ENCODE data around the gene KRTAP4-4. TPM values are rescaled to one million over a fixed set of nuclear protein-coding genes. Genes with fewer than 3 reads are reported as not detected.
"Not testable (repeated sequence)": the region's sequence is repeated elsewhere in the genome, so short reads cannot be mapped to it uniquely, and the experiment has no call there.

KRTAP4-4 gene
- not detected for total RNA-seq

- no peak for ATAC-seq
These were observed at the start of gene KRTAP4-4 for GRCh38 chr17:41160648-41161047. Gene KRTAP4-4, minus strand, starts transcription at chr17:41160748. Its CDS starts 57 bp downstream, at chr17:41160691.

GRCh38 chr17:41199421-41200078 is 39.0 kb upstream of the KRTAP4-4 start:
- ATAC-seq, result no peak

GRCh38 chr17:41196068-41196467 is 35.5 kb upstream of the KRTAP4-4 start:
- ATAC-seq, result no peak

GRCh38 chr17:41190328-41190727 is 29.8 kb upstream of the KRTAP4-4 start:
- ATAC-seq, result no peak

DNA sequence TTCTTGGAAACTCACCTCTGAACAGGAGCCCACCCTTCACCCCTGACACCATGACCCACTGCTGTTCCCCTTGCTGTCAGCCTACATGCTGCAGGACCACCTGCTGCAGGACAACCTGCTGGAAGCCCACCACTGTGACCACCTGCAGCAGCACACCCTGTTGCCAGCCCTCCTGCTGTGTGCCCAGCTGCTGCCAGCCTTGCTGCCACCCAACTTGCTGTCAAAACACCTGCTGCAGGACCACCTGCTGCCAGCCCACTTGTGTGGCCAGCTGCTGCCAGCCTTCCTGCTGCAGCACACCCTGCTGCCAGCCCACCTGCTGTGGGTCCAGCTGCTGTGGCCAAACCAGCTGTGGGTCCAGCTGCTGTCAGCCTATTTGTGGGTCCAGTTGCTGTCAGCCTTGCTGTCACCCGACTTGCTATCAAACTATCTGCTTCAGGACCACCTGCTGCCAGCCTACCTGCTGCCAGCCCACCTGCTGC is 29.3 kb upstream of the KRTAP4-4 start, which contains the start of gene KRTAP9-1:
TSS of gene KRTAP9-1 (plus strand) at position 51 of the 482 bp plus-strand sequence. CDS start at position 51, 0 bp downstream.
- ATAC-seq, result not testable (repeated sequence)

DNA sequence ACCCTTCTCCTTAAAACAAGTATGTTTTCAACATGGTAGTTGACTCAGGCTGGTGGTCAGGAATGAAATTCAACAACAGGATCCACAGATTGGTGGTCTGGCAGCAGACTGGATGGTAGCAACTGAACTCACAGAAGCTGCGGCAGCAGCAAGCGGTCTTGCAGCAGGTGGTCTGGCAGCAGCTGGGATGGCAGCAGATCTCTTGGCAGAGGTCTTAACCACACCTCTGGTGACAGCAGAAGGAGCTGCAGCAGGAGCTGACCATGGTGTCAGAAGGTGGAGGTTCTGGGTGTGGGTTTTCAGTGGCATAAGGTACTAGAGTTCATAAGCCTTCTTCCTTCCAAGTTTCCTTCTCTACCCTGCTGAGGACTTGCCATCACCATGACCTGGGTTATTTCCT is 26.3 kb upstream of the KRTAP4-4 start:
- no peak for ATAC-seq

GRCh38 chr17:41185001-41185400 is 24.5 kb upstream of the KRTAP4-4 start:
- ATAC-seq, result no peak

DNA sequence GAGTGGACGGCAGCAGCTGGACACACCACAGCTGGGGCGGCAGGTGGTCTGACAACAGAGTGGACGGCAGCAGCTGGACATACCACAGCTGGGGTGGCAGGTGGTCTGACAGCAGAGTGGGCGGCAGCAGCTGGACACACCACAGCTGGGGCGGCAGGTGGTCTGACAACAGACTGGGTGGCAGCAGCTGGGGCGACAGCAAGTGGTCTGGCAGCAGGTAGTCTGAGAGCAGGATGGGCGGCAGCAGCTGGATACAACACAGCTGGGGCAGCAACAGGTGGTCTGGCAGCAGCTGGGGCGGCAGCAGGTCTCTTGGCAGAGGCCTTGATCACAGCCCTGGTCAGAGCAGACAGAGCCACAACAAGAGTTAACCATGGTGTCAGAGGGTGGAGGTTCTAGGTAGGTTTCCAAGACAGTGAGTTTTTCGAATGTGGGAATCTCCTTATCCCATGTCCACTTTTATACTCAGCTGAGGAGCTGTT is 24.0 kb upstream of the KRTAP4-4 start, which contains the start of gene KRTAP4-1:
TSS of gene KRTAP4-1 (minus strand) at position 432 of the 482 bp plus-strand sequence. CDS start at position 375, 57 bp downstream.
- no peak for ATAC-seq

DNA sequence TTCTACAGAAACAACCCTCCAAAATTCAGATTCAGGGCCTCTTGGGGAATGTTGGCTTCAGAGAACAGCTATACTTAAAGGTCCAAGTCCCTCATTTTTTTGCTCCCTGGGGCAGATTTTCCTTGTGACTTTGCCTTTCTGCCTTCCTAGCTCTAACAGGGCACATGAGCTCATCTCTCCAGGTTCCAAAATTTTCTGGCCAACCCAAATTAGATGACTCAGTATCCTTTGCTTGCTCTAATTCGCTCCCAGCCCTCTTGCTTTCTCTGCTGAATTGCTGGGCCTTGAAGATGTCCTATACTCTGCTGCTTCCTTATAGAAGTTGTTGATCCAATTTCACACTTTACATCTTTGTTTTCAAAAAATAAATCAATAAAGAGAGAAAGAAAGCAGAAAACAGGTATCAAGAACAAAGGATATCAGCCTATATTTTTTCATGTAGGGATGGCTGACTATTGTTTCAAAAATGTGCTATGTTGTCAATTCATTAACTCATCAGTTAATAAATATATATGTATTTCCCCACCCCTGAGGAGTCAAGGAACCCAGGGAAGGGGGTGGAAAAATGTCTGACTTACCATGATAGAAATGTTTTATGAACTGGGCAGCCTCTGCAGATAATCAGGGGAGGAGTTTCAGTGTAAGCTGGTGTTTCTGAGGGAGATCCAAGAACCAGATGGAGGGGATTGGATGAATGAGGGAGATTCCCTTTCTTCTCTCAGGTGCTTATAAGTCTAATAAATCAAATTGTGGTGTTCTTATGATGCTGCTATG is 18.5 kb upstream of the KRTAP4-4 start:
- ATAC-seq, result no peak

DNA sequence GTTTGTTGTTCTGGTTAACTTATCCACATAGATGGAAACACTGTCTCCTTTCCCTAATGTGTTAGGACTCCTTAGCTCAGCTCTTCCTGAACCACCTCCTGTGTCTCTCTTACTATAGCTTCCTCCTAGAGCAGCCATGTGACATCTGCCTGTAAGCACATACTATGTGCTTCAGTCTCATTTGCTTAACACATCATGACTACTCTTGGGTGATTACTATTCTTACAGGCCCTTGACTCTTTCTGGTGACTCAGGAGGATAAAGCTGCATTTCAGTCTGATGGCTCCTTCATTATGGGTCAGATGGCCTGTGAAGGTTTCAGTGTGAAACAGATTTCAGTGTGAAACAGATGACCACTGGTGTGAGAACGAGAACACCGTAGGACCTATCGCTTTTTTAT is 17.8 kb upstream of the KRTAP4-4 start:
- ATAC-seq, result peak; percentile 93

DNA sequence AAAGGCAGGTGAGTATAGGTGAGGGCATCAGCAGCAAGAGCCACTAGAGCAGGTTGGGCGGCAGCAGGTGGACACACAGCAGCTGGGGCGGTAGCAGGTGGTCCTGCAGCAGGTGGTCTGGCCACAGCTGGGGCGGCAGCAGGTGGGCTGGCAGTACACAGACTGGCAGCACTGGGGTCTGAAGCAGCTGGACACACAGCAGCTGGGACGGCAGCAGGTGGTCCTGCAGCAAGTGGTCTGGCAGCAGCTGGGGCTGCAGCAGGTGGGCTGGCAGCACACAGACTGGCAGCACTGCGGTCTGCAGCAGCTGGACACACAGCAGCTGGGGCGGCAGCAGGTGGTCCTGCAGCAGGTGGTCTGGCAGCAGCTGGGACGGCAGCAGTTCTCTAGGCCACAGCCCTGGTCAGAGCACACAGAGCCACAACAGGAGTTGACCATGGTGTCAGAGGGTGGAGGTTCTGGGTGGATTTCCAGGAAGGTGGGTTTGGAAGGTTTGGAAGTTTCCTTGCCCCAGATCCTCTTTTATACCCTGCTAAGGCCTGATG is 17.3 kb upstream of the KRTAP4-4 start, which contains the start of gene KRTAP4-2:
TSS of gene KRTAP4-2 (minus strand) at position 495 of the 545 bp plus-strand sequence. CDS start at position 438, 57 bp downstream.
- ATAC-seq, result no peak

- no peak for ATAC-seq
These were observed 16.3 kb upstream of the KRTAP4-4 start for GRCh38 chr17:41176744-41177387.

- ATAC-seq, result no peak
These were observed 11.3 kb upstream of the KRTAP4-4 start for GRCh38 chr17:41171886-41172285.

DNA sequence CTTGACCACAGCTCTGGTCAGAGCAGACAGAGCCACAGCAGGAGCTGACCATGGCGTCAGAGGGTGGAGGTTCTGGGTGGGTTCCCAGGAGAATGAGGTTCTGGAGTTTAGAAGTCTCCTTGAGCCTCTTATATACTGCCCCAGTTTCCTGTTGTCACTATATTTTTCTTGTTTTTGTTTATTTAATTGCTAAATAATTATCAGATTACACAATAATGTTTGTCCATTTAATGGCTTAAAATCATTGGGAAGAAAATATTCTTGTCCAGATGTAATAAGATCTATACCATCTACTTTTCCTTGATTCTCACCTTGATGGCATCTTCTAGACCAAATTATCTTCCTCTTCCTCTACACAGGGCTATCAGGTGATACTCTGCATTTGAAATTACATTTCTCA is 7.6 kb upstream of the KRTAP4-4 start, which contains the start of gene KRTAP4-3:
TSS of gene KRTAP4-3 (minus strand) at position 101 of the 400 bp plus-strand sequence. CDS start at position 52, 49 bp downstream.
- no peak for ATAC-seq

DNA sequence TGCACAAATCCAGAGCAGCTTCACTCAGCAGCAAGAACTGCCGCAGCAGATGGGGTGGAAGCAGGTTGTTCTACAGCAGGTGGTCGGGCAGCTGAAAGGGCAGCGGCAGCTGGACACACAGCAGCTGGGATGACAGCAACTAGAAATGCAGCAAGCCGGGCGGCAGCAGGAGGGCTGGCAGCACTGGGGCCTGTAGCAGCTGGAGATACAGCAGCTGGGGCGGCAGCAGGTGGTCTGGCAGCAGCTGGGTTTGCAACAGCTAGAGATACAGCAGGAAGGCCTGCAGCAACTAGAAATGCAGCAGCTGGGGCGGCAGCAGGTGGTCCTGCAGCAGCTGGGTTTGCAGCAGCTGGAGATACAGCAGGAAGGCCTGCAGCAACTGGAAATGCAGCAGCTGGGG is 7.0 kb upstream of the KRTAP4-4 start:
- ATAC-seq, result no peak

GRCh38 chr17:41163828-41164227 is 3.3 kb upstream of the KRTAP4-4 start:
- no peak for ATAC-seq

GRCh38 chr17:41160190-41160589 is 358 bp downstream of the KRTAP4-4 start:
- ATAC-seq, result not testable (repeated sequence)

GRCh38 chr17:41153856-41154255 is 6.7 kb downstream of the KRTAP4-4 start:
- no peak for ATAC-seq

- no peak for ATAC-seq
These were observed 9.0 kb downstream of the KRTAP4-4 start for GRCh38 chr17:41151525-41151924.

DNA sequence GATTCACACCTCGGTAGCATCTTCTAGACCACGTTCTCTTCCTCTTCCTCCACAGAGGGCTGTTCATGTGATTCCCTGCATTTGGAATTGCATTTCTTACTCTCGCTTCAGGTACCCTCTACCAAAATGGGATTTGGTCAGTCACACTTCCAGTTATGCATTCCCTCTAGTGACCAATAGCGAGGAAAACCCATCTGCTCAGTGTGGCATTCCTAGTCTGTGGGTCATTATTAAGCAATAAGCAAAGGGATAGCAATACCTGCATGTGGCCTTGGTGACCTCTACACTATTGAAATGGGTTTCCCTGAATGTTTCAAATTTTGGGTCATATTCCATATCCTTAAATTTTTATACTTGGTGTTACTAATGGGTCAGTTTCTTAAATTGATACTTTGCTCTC is 10.5 kb downstream of the KRTAP4-4 start:
- ATAC-seq, result no peak

- no peak for ATAC-seq
These were observed 10.9 kb downstream of the KRTAP4-4 start, which contains the start of gene KRTAP4-5 for GRCh38 chr17:41149652-41149985. Gene KRTAP4-5, minus strand, starts transcription at chr17:41149825. Its CDS starts 58 bp downstream, at chr17:41149767.

- not testable (repeated sequence) for ATAC-seq
These were observed 11.4 kb downstream of the KRTAP4-4 start for GRCh38 chr17:41148971-41149651.
